Measurements from ENCODE around the gene RACGAP1.

GRCh38 chr12:49946086-49946485 lies 79.2 kb downstream of the RACGAP1 start:
- TF ChIP-seq EP300 (IDR thresholded peaks at IDR 0.05) = no peak
- no peak for TF ChIP-seq POLR2A (IDR thresholded peaks at IDR 0.05)

Data from gastroesophageal sphincter (tissue), 2 donors.